Measurements from ENCODE around the gene DENND4A.
"Not testable (repeated sequence)": the region's sequence is repeated elsewhere in the genome, so short reads cannot be mapped to it uniquely, and the experiment has no call there.

The DENND4A gene

GRCh38 chr15:65757256-65757655 lies 34.8 kb downstream of the DENND4A start:
- DNase-seq (ENCODE audit: low read depth) = no peak

GRCh38 chr15:65752151-65752700 lies 39.9 kb downstream of the DENND4A start:
- DNase-seq (ENCODE audit: low read depth) = no peak

- no peak for DNase-seq (ENCODE audit: low read depth)
Measured at GRCh38 chr15:65751431-65751830, 40.7 kb downstream of the DENND4A start.

- DNase-seq (ENCODE audit: low read depth) = no peak
Measured at GRCh38 chr15:65747265-65747664, 44.8 kb downstream of the DENND4A start.

GRCh38 chr15:65743637-65744252 lies 48.3 kb downstream of the DENND4A start:
- DNase-seq (ENCODE audit: low read depth) = no peak

- DNase-seq (ENCODE audit: low read depth) = no peak
Measured at GRCh38 chr15:65740148-65740547, 51.9 kb downstream of the DENND4A start.

GRCh38 chr15:65738649-65739048 lies 53.4 kb downstream of the DENND4A start:
- no peak for DNase-seq (ENCODE audit: low read depth)

GRCh38 chr15:65733599-65733998 lies 58.5 kb downstream of the DENND4A start:
- not testable (repeated sequence) for DNase-seq (ENCODE audit: low read depth)

GRCh38 chr15:65732698-65733097 lies 59.4 kb downstream of the DENND4A start:
- DNase-seq (ENCODE audit: low read depth) = no peak

GRCh38 chr15:65731926-65732325 lies 60.2 kb downstream of the DENND4A start:
- DNase-seq (ENCODE audit: low read depth) = no peak

GRCh38 chr15:65730549-65731172 lies 61.4 kb downstream of the DENND4A start:
- no peak for DNase-seq (ENCODE audit: low read depth)

- DNase-seq (ENCODE audit: low read depth) = no peak
Measured at GRCh38 chr15:65724464-65725215, 67.5 kb downstream of the DENND4A start.

GRCh38 chr15:65723876-65724275 lies 68.2 kb downstream of the DENND4A start:
- no peak for DNase-seq (ENCODE audit: low read depth)

GRCh38 chr15:65722191-65722590 lies 69.9 kb downstream of the DENND4A start:
- no peak for DNase-seq (ENCODE audit: low read depth)

- DNase-seq (ENCODE audit: low read depth) = no peak
Measured at GRCh38 chr15:65712415-65712814, 79.7 kb downstream of the DENND4A start.

GRCh38 chr15:65695081-65695480 lies 97.0 kb downstream of the DENND4A start:
- no peak for DNase-seq (ENCODE audit: low read depth)

GRCh38 chr15:65690778-65691177 lies 101.3 kb downstream of the DENND4A start:
- no peak for DNase-seq (ENCODE audit: low read depth)

- no peak for DNase-seq (ENCODE audit: low read depth)
Measured at GRCh38 chr15:65690173-65690572, 101.9 kb downstream of the DENND4A start.

GRCh38 chr15:65688462-65688861 lies 103.6 kb downstream of the DENND4A start:
- DNase-seq (ENCODE audit: low read depth) = no peak

GRCh38 chr15:65682404-65682911 lies 109.6 kb downstream of the DENND4A start:
- no peak for DNase-seq (ENCODE audit: low read depth)

GRCh38 chr15:65680544-65680943 lies 111.5 kb downstream of the DENND4A start:
- no peak for DNase-seq (ENCODE audit: low read depth)

- DNase-seq (ENCODE audit: low read depth) = no peak
Measured at GRCh38 chr15:65676123-65676522, 116.0 kb downstream of the DENND4A start.

GRCh38 chr15:65675551-65675950 lies 116.5 kb downstream of the DENND4A start:
- no peak for DNase-seq (ENCODE audit: low read depth)
